Sigmoid colon (tissue), 4 donors: ENCODE data around the gene KDR.

Experiments used
- CTCF ChIP-seq, 4 experiments: fragments of 450-650 bp in 3 of 4; fragments of 200-600 bp in 1 of 4; IDR thresholded peaks; one replicate each; pipeline ENCODE4 v1.5.1; 2016 to 2019; ENCODE audit warnings: antibody characterized with exemption in 4 of 4, mild to moderate bottlenecking in 3 of 4, moderate library complexity in 2 of 4
- POLR2AphosphoS5 ChIP-seq, 4 donors: sonication (generic); formaldehyde crosslinking; IDR thresholded peaks; one replicate each; pipeline ENCODE4 v1.6.1; 2017; ENCODE audit warnings: antibody characterized with exemption in 4 of 4

DNA sequence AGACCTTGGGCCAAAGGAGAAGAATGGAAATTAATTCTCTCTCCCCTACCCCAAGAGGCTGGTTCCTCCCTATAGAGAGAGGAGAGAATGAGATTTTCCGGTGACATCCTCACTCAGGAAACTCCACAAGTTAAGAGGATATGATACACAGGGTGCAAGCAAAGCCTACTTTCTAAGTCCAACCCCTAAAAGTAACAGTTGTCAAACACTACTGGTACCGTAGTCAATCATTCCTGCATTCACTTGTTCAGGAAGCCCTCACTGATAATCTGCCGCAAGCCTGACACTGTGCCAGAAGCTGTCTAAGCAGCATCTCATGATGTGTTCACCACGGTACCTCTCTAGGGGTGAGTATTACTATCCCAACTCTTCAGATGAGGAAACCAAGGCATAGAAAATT lies 41.7 kb downstream of the KDR start:
- TF ChIP-seq CTCF (IDR thresholded peaks at IDR 0.05) (no peak), POLR2AphosphoS5 (IDR thresholded peaks at IDR 0.05) (no peak)
